GM12878 (cell line): ENCODE measurements around the gene ETNPPL. TPM values are rescaled to one million over a fixed set of nuclear protein-coding genes. Genes with fewer than 3 reads are reported as not detected.
A peak's percentile ranks its signal among the peaks of the same experiment; 100 is the strongest.

Experiments
- ATAC-seq: fragments of 200-7000 bp; cut with Tn5 transposase; 3 replicates; pipeline ENCODE4 v1.9.1; 2020; ENCODE audit warnings: mild to moderate bottlenecking, moderate library complexity
- BruUV-seq: library from RNA; stranded (reverse); fragments of 400-500 nt; replicated peaks from 2 replicates; lab custom pipeline; 2021; lab: Mats Ljungman, UMichigan
- CTCF ChIA-PET: fragments of 300-600 bp; sonication (Branson Sonifier 250); formaldehyde crosslinking; extraction: SDS; loops from one replicate; lab custom pipeline; 2021; ENCODE audit warnings: inconsistent platforms; lab: Yijun Ruan, JAX
- POLR2A ChIA-PET: fragments of 350-600 bp; formaldehyde crosslinking; extraction: SDS; loops from one replicate; lab custom pipeline; 2021; ENCODE audit warnings: inconsistent platforms; lab: Charles Lee
- RAD21 ChIA-PET: fragments of 300-600 bp; sonication (Branson Sonifier 250); formaldehyde crosslinking; loops from one replicate; lab custom pipeline; 2023; ENCODE audit warnings: antibody characterized with exemption; ENCODE audit not compliant: unreplicated experiment; lab: Charles Lee
- SMC1A ChIA-PET: fragments of 300-600 bp; sonication (Branson Sonifier 250); formaldehyde crosslinking; loops from one replicate; lab custom pipeline; 2023; ENCODE audit not compliant: unreplicated experiment, uncharacterized antibody; lab: Charles Lee
- DNase-seq: peaks from one replicate; pipeline ENCODE4 v3.0.0-alpha.2; 2011; ENCODE audit warnings: low read depth, low spot score
- FAIRE-seq: peaks from 3 replicates; lab custom pipeline; 2011; peaks lifted over from hg19 to GRCh38; lab: Jason Lieb, UNC
- H2AFZ ChIP-seq: 2 replicates; pipeline ENCODE4 v1.6.0; 2011; ENCODE audit warnings: low read depth, low read length, control low read depth; ENCODE audit not compliant: control insufficient read depth
- H3K27ac ChIP-seq: 2 replicates; pipeline ENCODE4 v1.5.1; 2011; ENCODE audit warnings: control low read depth; ENCODE audit not compliant: control insufficient read depth, insufficient read depth
- H3K27me3 ChIP-seq, 2 experiments: replicated peaks in 1 of 2; 2 replicates each; pipeline versions ENCODE4 v1.6.0 to v1.6.1; 2011; ENCODE audit warnings: low read length in 1 of 2; ENCODE audit not compliant: control insufficient read depth in 2 of 2, insufficient read depth in 2 of 2
- H3K36me3 ChIP-seq, 2 experiments: 2 replicates each; pipeline ENCODE4 v1.5.1; 2011; ENCODE audit warnings: low read length in 1 of 2; ENCODE audit not compliant: control insufficient read depth in 2 of 2, insufficient read depth in 2 of 2
- H3K4me1 ChIP-seq: 2 replicates; pipeline ENCODE4 v1.6.1; 2011; ENCODE audit warnings: mild to moderate bottlenecking, low read length, moderate library complexity, mixed read lengths; ENCODE audit not compliant: control insufficient read depth, insufficient read depth
- H3K4me2 ChIP-seq: 2 replicates; pipeline ENCODE4 v1.6.0; 2011; ENCODE audit warnings: control low read depth; ENCODE audit not compliant: control insufficient read depth, insufficient read depth
- H3K4me3 ChIP-seq: fragments of 200-600 bp; sonication (generic); 2 replicates; pipeline ENCODE4 v1.5.1; 2016
- H3K79me2 ChIP-seq: 2 replicates; pipeline ENCODE4 v1.6.0; 2011; ENCODE audit warnings: low read length; ENCODE audit not compliant: control insufficient read depth, insufficient read depth
- H3K9ac ChIP-seq: 2 replicates; pipeline ENCODE4 v1.8.0; 2011; ENCODE audit warnings: low read length, control low read depth, mixed read lengths; ENCODE audit not compliant: control insufficient read depth, insufficient read depth
- H3K9me3 ChIP-seq: replicated peaks from 3 replicates; pipeline ENCODE4 v1.5.1; 2011; ENCODE audit warnings: mild to moderate bottlenecking, low read length; ENCODE audit not compliant: control insufficient read depth, insufficient read depth
- H4K20me1 ChIP-seq: 2 replicates; pipeline ENCODE4 v1.6.0; 2011; ENCODE audit not compliant: control insufficient read depth, insufficient read depth
- BMI1 ChIP-seq: fragments of 450-650 bp; IDR thresholded peaks from 2 replicates; pipeline ENCODE4 v1.6.1; 2016; ENCODE audit warnings: mild to moderate bottlenecking, moderate library complexity, borderline replicate concordance
- CBFB ChIP-seq: IDR thresholded peaks from 2 replicates; pipeline ENCODE4 v1.6.1; 2016; ENCODE audit warnings: antibody characterized with exemption, low read depth
- MTA2 ChIP-seq: fragments of 450-650 bp; IDR thresholded peaks from 2 replicates; pipeline ENCODE4 v1.6.1; 2016; ENCODE audit warnings: low read depth, mild to moderate bottlenecking, moderate library complexity
- TCF7 ChIP-seq: IDR thresholded peaks from 2 replicates; pipeline ENCODE4 v1.6.1; 2014; ENCODE audit warnings: antibody characterized with exemption, borderline replicate concordance
- ZSCAN29 ChIP-seq: fragments of 450-650 bp; IDR thresholded peaks from 2 replicates; pipeline ENCODE4 v1.6.1; 2017; ENCODE audit warnings: mild to moderate bottlenecking, moderate library complexity
- WGBS: methylation state at CpG from one replicate; pipeline ENCODE4 v1.1.6; 2016; ENCODE audit warnings: low lambda C conversion rate; ENCODE audit not compliant: insufficient replicate concordance, insufficient coverage; ENCODE audit errors: missing lambda C conversion rate; 5-methylcytosine and 5-hydroxymethylcytosine counted together
- in situ Hi-C: fragments of 300-500 bp; cut with MboI; formaldehyde crosslinking; loops from 9 replicates; pipeline ENCODE4 v1.14.3; 2018; ENCODE audit warnings: mixed read lengths
- intact Hi-C: fragments of 100-400 bp; cut with micrococcal nuclease; formaldehyde crosslinking; loops from one replicate; pipeline ENCODE4 v1.14.2; 2022; ENCODE audit not compliant: unreplicated experiment
- polyA plus RNA-seq, 11 experiments: library from polyadenylated mRNA; depleted of rRNA in 4 of 11; unstranded in 6 of 11; stranded (reverse) in 5 of 11; fragments of >200 nt; fragmentation: Nextera tagmentation in 4 of 11; fragmentation: Illumina TruSeq in 1 of 11; extraction: Ambion mirVana in 4 of 11; extraction: Trizol in 1 of 11; gene quantifications; 1 replicate in 1 of 11; 2 replicates in 10 of 11; pipeline versions ENCODE4 v1.2.1 to v1.2.3, GENCODE V29; 2011 to 2016; ENCODE audit warnings: inconsistent platforms in 2 of 11, missing spikeins in 2 of 11, low read depth in 1 of 11
- total RNA-seq, 4 experiments: library from RNA; depleted of rRNA in 3 of 4; stranded (reverse); fragments of >200 nt in 3 of 4; fragmentation: Illumina TruSeq in 1 of 4; extraction: Trizol in 1 of 4; gene quantifications; 2 replicates each; pipeline versions ENCODE4 v1.2.1 to v1.2.3, GENCODE V29; 2013 to 2021
- TF ChIP-seq, protein P1 (sequence below): fragments of 450-650 bp; IDR thresholded peaks from 2 replicates; pipeline ENCODE4 v1.6.1; 2018; ENCODE audit warnings: mild to moderate bottlenecking, low read depth, moderate library complexity; ENCODE audit not compliant: partially characterized antibody
- TF ChIP-seq, protein P2 (sequence below): fragments of 450-650 bp; IDR thresholded peaks from 2 replicates; pipeline ENCODE4 v1.6.1; 2017; ENCODE audit warnings: mild to moderate bottlenecking, moderate library complexity

The ETNPPL gene
- total and polyA plus RNA-seq, 10 of the 15 experiments (the other 5 are each of a cell fraction or from before 2014, with no cell fraction given): not detected

GRCh38 chr4:108754327-108754726 is 8.5 kb downstream of the ETNPPL start:
- intact Hi-C loops: no loop called here
- ChIA-PET POLR2A (no interaction called here), SMC1A (no interaction called here)

GRCh38 chr4:108751321-108751720 is 11.5 kb downstream of the ETNPPL start:
- ATAC-seq (peak; percentile 62), FAIRE-seq (no peak)
- no TSS peak for BruUV-seq

More at GRCh38 chr4:108754327-108754726, 8.5 kb downstream of the ETNPPL start:
- Histone ChIP-seq H3K9me3 (no peaks in the 10 kb centered on the region), H3K27me3 (no peaks in the 10 kb centered on the region), H3K9ac (no peak overlapping the region), H3K79me2 (no peaks in the 10 kb centered on the region), H3K4me2 (no peak overlapping the region), H4K20me1 (no peaks in the 10 kb centered on the region), H3K4me3 (no peak overlapping the region), H3K4me1 (no peaks in the 10 kb centered on the region), H2AFZ (no peak overlapping the region), H3K36me3 (no peaks in the 10 kb centered on the region), H3K27ac (no peak overlapping the region)
- RAD21 ChIA-PET: no interaction called here
- CTCF ChIA-PET: no interaction called here
- BruUV-seq: no TSS peak
- TF ChIP-seq TCF7 (no peak), CBFB (no peak), MTA2 (no peak), BMI1 (no peak)
- FAIRE-seq (no peak), ATAC-seq (no peak), DNase-seq (no peak)
- in situ Hi-C loops: no loop called here

More at GRCh38 chr4:108751321-108751720, 11.5 kb downstream of the ETNPPL start:
- no peak for DNase-seq
- Histone ChIP-seq H3K9me3 (no peaks in the 10 kb centered on the region), H3K27me3 (no peaks in the 10 kb centered on the region), H3K9ac (no peak overlapping the region), H3K4me1 (no peaks in the 10 kb centered on the region), H3K27ac (no peak overlapping the region), H2AFZ (no peak overlapping the region), H3K36me3 (no peaks in the 10 kb centered on the region), H3K79me2 (no peaks in the 10 kb centered on the region), H3K4me2 (no peak overlapping the region), H3K4me3 (no peak overlapping the region), H4K20me1 (no peaks in the 10 kb centered on the region)
- WGBS: 5% methylated on average over 3 of the region's 3 CpGs
- intact Hi-C loops (no loop called here), in situ Hi-C loops (no loop called here)
- ChIA-PET RAD21 (no interaction called here), SMC1A (no interaction called here), POLR2A (no interaction called here), CTCF (no interaction called here)
- TF ChIP-seq, protein P1, sequence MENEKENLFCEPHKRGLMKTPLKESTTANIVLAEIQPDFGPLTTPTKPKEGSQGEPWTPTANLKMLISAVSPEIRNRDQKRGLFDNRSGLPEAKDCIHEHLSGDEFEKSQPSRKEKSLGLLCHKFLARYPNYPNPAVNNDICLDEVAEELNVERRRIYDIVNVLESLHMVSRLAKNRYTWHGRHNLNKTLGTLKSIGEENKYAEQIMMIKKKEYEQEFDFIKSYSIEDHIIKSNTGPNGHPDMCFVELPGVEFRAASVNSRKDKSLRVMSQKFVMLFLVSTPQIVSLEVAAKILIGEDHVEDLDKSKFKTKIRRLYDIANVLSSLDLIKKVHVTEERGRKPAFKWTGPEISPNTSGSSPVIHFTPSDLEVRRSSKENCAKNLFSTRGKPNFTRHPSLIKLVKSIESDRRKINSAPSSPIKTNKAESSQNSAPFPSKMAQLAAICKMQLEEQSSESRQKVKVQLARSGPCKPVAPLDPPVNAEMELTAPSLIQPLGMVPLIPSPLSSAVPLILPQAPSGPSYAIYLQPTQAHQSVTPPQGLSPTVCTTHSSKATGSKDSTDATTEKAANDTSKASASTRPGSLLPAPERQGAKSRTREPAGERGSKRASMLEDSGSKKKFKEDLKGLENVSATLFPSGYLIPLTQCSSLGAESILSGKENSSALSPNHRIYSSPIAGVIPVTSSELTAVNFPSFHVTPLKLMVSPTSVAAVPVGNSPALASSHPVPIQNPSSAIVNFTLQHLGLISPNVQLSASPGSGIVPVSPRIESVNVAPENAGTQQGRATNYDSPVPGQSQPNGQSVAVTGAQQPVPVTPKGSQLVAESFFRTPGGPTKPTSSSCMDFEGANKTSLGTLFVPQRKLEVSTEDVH: no peak
- TF ChIP-seq ZSCAN29: no peak
- TF ChIP-seq, protein P2, sequence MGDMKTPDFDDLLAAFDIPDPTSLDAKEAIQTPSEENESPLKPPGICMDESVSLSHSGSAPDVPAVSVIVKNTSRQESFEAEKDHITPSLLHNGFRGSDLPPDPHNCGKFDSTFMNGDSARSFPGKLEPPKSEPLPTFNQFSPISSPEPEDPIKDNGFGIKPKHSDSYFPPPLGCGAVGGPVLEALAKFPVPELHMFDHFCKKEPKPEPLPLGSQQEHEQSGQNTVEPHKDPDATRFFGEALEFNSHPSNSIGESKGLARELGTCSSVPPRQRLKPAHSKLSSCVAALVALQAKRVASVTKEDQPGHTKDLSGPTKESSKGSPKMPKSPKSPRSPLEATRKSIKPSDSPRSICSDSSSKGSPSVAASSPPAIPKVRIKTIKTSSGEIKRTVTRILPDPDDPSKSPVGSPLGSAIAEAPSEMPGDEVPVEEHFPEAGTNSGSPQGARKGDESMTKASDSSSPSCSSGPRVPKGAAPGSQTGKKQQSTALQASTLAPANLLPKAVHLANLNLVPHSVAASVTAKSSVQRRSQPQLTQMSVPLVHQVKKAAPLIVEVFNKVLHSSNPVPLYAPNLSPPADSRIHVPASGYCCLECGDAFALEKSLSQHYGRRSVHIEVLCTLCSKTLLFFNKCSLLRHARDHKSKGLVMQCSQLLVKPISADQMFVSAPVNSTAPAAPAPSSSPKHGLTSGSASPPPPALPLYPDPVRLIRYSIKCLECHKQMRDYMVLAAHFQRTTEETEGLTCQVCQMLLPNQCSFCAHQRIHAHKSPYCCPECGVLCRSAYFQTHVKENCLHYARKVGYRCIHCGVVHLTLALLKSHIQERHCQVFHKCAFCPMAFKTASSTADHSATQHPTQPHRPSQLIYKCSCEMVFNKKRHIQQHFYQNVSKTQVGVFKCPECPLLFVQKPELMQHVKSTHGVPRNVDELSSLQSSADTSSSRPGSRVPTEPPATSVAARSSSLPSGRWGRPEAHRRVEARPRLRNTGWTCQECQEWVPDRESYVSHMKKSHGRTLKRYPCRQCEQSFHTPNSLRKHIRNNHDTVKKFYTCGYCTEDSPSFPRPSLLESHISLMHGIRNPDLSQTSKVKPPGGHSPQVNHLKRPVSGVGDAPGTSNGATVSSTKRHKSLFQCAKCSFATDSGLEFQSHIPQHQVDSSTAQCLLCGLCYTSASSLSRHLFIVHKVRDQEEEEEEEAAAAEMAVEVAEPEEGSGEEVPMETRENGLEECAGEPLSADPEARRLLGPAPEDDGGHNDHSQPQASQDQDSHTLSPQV: no peak
